HEK293 (cell line): ENCODE data around the gene LNX1.

Source experiments
- CTCF ChIP-seq: fragments of 450-650 bp; formaldehyde crosslinking; IDR thresholded peaks from 2 replicates; pipeline ENCODE4 v1.5.1; 2016; ENCODE audit warnings: missing biosample characterization, missing genetic modification characterization
- ZNF639 ChIP-seq: fragments of 450-650 bp; formaldehyde crosslinking; IDR thresholded peaks from 2 replicates; pipeline ENCODE4 v1.5.1; 2016; ENCODE audit warnings: missing biosample characterization, missing genetic modification characterization

GRCh38 chr4:53535567-53535966 lies 55.7 kb downstream of the LNX1 start:
- TF ChIP-seq CTCF (no peak), ZNF639 (tag by site-specific recombination) (no peak)
